VCaP (cell line): ENCODE results near the gene PDE2A.

Experiments
- H3K27ac ChIP-seq: fragments of 450-650 bp; 2 replicates; pipeline ENCODE4 v1.5.1; 2017
- CTCF ChIP-seq: fragments of 450-650 bp; conservative IDR thresholded peaks from 2 replicates; pipeline ENCODE4 v1.5.1; 2017; ENCODE audit warnings: mild to moderate bottlenecking, moderate library complexity

PDE2A gene

GRCh38 chr11:72613450-72613849 is 60.8 kb downstream of the PDE2A start:
- H3K27ac ChIP-seq: no peak overlapping the region
- TF ChIP-seq CTCF: no peak

- H3K27ac ChIP-seq: no peak overlapping the region
- no peak for TF ChIP-seq CTCF
These were observed 64.7 kb downstream of the PDE2A start for GRCh38 chr11:72609476-72609875.

GRCh38 chr11:72609045-72609444 is 65.2 kb downstream of the PDE2A start:
- peak; percentile 60 for TF ChIP-seq CTCF
- no peak overlapping the region for H3K27ac ChIP-seq

- no peak overlapping the region for H3K27ac ChIP-seq
- no peak for TF ChIP-seq CTCF
These were observed 66.7 kb downstream of the PDE2A start for GRCh38 chr11:72607496-72607895.

- TF ChIP-seq CTCF: no peak
- H3K27ac ChIP-seq: no peak overlapping the region
These were observed 67.3 kb downstream of the PDE2A start for GRCh38 chr11:72606748-72607468.

- no peak overlapping the region for H3K27ac ChIP-seq
- TF ChIP-seq CTCF: no peak
These were observed 68.1 kb downstream of the PDE2A start for GRCh38 chr11:72605973-72606747.

- H3K27ac ChIP-seq: no peak overlapping the region
- no peak for TF ChIP-seq CTCF
These were observed 70.0 kb downstream of the PDE2A start for GRCh38 chr11:72604256-72604655.
